HG02938 (cell line): ENCODE measurements around the gene SLC10A6.

Experiments
- ATAC-seq: cut with Tn5 transposase; IDR thresholded peaks from one replicate; pipeline ENCODE4 v1.9.1; 2021; ENCODE audit warnings: mild to moderate bottlenecking, moderate library complexity; ENCODE audit not compliant: unreplicated experiment

Gene SLC10A6

GRCh38 chr4:86788826-86789225 is 60.4 kb downstream of the SLC10A6 start:
- no peak for ATAC-seq

DNA sequence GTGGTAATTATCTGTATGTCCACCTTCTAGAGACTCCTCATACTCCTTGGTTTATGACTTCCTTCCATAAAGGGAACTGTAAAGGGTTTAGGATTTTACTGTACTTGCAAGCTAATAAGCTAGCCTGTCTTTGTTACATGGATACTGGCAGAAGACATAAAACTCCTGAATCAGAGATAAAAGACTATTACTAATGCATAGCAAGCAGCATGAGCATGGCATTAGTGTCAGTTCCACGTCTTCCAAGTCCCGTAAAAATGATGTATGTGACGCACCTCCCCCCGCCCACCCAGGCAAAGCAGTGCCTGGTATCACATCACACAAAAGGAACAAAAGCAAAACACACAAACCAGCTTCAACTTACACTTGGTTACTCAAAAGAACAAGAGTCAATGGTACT is 71.0 kb downstream of the SLC10A6 start:
- ATAC-seq = no peak

DNA sequence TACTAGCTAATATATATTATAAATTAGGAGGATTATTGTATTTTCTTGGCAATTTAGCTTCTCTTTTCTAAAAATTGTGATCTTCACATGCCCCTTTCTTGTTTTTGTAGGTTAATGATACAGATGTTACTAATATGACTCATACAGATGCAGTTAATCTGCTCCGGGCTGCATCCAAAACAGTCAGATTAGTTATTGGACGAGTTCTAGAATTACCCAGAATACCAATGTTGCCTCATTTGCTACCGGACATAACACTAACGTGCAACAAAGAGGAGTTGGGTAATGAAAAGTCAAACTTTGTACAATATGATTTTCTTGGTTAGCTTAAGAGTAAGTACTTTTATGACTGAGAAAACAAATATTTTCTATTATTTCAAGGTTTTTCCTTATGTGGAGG is 74.1 kb downstream of the SLC10A6 start:
- no peak for ATAC-seq
